AG08395 (cell line): ENCODE measurements around the gene C5orf47.

Source experiments
- DNase-seq: peaks from one replicate; pipeline ENCODE4 v3.0.0; 2012; ENCODE audit warnings: mixed read lengths, low spot score

C5orf47 gene

DNA sequence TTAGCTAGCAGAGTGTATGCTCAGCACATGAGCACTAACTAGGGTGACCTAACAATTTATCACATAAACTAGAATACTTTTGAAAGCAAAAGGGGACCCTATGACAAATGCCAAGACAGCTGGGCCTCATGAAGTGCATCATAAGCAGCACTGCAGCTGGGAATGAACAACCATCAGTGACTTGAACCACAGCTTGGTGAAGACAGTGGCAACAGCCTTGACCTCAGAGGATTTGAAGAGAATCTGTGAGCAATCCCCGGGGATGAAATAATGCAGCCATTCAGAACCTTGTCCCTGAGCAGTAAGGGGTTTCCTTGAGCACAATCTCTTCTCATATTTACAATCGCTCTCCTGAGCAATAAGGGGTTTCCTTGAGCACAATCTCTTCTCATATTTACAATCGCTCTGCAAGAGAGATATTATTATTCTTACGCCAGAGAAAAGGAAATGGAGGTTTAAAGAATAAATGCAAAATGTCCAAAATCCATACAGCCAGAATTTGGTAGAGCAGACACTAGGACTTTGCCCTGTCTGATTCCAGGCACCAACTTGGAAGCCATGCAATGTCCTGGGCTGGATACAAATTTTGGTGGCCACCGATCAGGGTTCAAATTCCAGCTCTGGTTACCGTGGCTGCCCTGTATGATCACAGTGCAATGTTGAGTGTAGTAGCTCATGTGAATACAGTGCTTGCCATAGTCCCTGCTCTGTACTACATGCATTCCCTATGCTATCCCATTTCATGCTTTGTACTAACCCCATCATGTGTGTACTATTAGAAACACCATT, 55.7 kb downstream of the C5orf47 start:
- no peak for DNase-seq

- peak; percentile 7 for DNase-seq
Observed at GRCh38 chr5:174045470-174046025, 56.6 kb downstream of the C5orf47 start, which contains the start of gene NSG2. Gene NSG2 (plus strand): TSS chr5:174045706. CDS start chr5:174046756, 1,050 bp downstream.

- no peak for DNase-seq
Observed at GRCh38 chr5:174046558-174046957, 57.6 kb downstream of the C5orf47 start.

- no peak for DNase-seq
Observed at GRCh38 chr5:174047472-174048099, 58.6 kb downstream of the C5orf47 start.

DNA sequence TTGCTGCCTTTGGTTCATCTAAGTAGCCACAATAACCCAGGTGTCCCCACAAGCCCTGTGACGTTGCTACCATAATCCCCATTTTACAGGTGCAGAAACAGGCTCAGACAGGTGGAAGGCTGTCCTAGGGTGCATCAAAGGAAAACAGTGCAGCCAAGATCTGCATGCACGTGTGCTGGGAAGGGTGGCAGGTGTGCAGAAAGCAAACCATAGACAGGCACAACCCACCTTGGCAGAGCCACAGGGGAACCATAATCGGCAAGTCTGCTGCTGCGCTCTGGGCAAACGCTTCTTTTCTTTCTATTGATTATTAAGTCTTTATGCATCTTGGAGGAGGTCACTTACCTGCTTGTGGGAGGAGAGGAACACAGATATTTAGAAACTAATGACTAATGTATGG, 63.7 kb downstream of the C5orf47 start:
- DNase-seq: no peak

GRCh38 chr5:174053905-174054304, 64.9 kb downstream of the C5orf47 start:
- no peak for DNase-seq
